ENCODE data around the gene OR10G3. TPM values are rescaled to one million over a fixed set of nuclear protein-coding genes. Genes with fewer than 3 reads are reported as not detected.
"Not testable (repeated sequence)": the region's sequence is repeated elsewhere in the genome, so short reads cannot be mapped to it uniquely, and the experiment has no call there.

OR10G3 gene
- total RNA-seq, 1 experiment from 2014 or later: not detected

- Histone ChIP-seq H3K36me3 (ENCODE audit: low read depth) (no peaks in the 10 kb centered on the region), H3K9me3 (ENCODE audit: insufficient read depth, low read depth) (no peaks in the 10 kb centered on the region), H3K4me2 (peak overlapping the region; percentile 74), H4K20me1 (ENCODE audit: insufficient read depth) (no peaks in the 10 kb centered on the region), H3F3A (ENCODE audit: insufficient read depth, low read depth) (no peaks in the 10 kb centered on the region; the same call in 1 of the 2 replicates), H3K27me3 (ENCODE audit: insufficient read depth, low read depth) (no peaks in the 10 kb centered on the region), H3K9me2 (ENCODE audit: insufficient read depth) (no peaks in the 10 kb centered on the region), H3K27ac (no peak overlapping the region), H2AFZ (peak overlapping the region; percentile 56), H3K79me2 (ENCODE audit: low read depth) (no peaks in the 10 kb centered on the region), H3K4me1 (replicated peaks; ENCODE audit: insufficient read depth) (no peaks in the 10 kb centered on the region; the same call in 1 of the 2 replicates), H3K4me3 (peak overlapping the region; percentile 6; the same call in 1 of the 2 replicates)
- peak; percentile 57 to 77 for DNase-seq
- BruUV-seq (replicated peaks): no TSS peak
- ChIA-PET CTCF (no interaction called here), POLR2A (ENCODE audit: unreplicated experiment) (interaction anchor here (0.6 kb wide), 1 partner anchor 1361 kb away, joined by 3 read pairs; no protein-coding TSS in a partner anchor)
- TF ChIP-seq EZH2 (IDR thresholded peaks at IDR 0.05; ENCODE audit: low read depth) (no peak), CTCF (conservative IDR thresholded peaks at IDR 0.05) (peak; percentile 79)
- intact Hi-C loops (cut with micrococcal nuclease; ENCODE audit: unreplicated experiment): loop anchor here (1.0 to 5.0 kb wide), 3 partner anchors 59 to 490 kb away; partner anchors contain the start of gene CHD8
Measured at GRCh38 chr14:21557084-21557901, 22.6 kb downstream of the OR10G3 start.

DNA sequence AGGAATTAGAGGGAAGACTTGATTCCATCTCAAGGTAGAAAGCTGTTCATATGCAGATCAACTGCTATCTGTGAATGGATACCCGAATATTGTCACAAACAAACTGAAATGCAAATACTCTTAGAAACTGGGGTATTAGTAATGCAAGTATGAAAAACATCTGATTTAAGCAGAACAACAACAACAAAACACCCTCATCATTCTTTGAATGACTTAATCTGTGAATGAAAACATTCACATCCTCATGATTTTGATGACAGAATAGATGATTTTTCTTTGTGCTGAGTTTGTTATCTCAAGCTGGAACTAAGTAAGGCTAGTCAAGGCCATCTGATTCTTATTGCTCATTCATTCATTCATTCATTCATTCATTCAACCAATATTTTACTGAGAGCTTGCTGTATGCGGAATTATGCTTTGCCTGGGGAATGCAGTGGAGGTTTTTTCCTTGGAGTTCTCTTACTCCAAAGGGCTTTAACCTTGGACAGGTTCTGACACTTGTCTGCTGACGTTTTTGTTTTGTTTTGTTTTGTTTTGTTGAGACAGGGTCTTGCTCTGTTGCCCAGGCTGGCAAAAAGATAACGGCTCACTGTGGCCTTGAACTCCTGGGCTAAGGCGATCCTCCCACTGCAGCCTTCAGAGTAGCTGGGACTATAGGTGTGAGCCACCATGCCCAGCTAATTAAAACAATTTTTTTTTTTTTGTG lies 23.3 kb downstream of the OR10G3 start:
- no peak overlapping the region for H3K27ac ChIP-seq
- no TSS peak for BruUV-seq (replicated peaks)
- CTCF ChIA-PET: interaction anchor here (0.8 kb wide), 1 partner anchor 101 kb away, joined by 7 read pairs; the partner anchor contains the start of gene CHD8
- no peaks in the 10 kb centered on the region for H4K20me1 ChIP-seq (ENCODE audit: insufficient read depth)
- no peaks in the 10 kb centered on the region for H3K27me3 ChIP-seq (ENCODE audit: insufficient read depth, low read depth)
- H3K4me3 ChIP-seq: no peak overlapping the region
- H2AFZ ChIP-seq: no peak overlapping the region
- intact Hi-C loops (cut with micrococcal nuclease; ENCODE audit: unreplicated experiment): loop anchor here (1.0 to 5.0 kb wide), 3 partner anchors 58 to 489 kb away; partner anchors contain the start of gene CHD8
- H3K4me1 ChIP-seq (replicated peaks; ENCODE audit: insufficient read depth): no peaks in the 10 kb centered on the region; the same call in 1 of the 2 replicates
- H3K36me3 ChIP-seq (ENCODE audit: low read depth): no peaks in the 10 kb centered on the region
- no peaks in the 10 kb centered on the region for H3K9me3 ChIP-seq (ENCODE audit: insufficient read depth, low read depth)
- no peaks in the 10 kb centered on the region; the same call in 1 of the 2 replicates for H3F3A ChIP-seq (ENCODE audit: insufficient read depth, low read depth)
- no peaks in the 10 kb centered on the region for H3K79me2 ChIP-seq (ENCODE audit: low read depth)
- POLR2A ChIA-PET (ENCODE audit: unreplicated experiment): interaction anchor here (0.6 kb wide), 1 partner anchor 1362 kb away, joined by 3 read pairs; no protein-coding TSS in a partner anchor
- H3K4me2 ChIP-seq: no peak overlapping the region
- DNase-seq: no peak
- TF ChIP-seq CTCF (conservative IDR thresholded peaks at IDR 0.05): no peak
- TF ChIP-seq EZH2 (IDR thresholded peaks at IDR 0.05; ENCODE audit: low read depth): no peak
- no peaks in the 10 kb centered on the region for H3K9me2 ChIP-seq (ENCODE audit: insufficient read depth)

DNA sequence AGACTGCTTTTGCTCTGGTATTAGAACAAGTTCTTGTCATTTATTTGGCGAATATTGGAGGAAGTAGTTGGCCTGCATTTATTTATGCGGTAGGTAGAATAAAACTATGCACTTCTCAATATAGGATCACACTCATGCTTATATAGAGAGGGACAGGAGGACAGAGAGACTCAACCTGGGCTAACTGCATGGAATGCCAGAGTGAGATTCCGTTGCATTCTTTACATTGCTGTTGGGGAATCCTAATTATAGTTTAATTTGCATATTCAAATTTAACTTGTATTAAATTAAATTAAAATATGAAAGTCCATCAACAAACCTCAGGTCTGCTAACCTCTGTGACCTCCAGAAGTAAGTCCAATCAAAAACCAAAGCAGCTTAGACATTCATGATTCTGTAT lies 26.6 kb downstream of the OR10G3 start:
- Histone ChIP-seq H3K4me2 (no peak overlapping the region), H3K4me3 (no peak overlapping the region), H3K79me2 (ENCODE audit: low read depth) (no peaks in the 10 kb centered on the region), H2AFZ (no peak overlapping the region), H3K9me2 (ENCODE audit: insufficient read depth) (no peaks in the 10 kb centered on the region), H3K36me3 (ENCODE audit: low read depth) (no peaks in the 10 kb centered on the region), H3K9me3 (ENCODE audit: insufficient read depth, low read depth) (no peaks in the 10 kb centered on the region), H4K20me1 (ENCODE audit: insufficient read depth) (no peaks in the 10 kb centered on the region), H3K27ac (no peak overlapping the region), H3K27me3 (ENCODE audit: insufficient read depth, low read depth) (no peaks in the 10 kb centered on the region), H3F3A (ENCODE audit: insufficient read depth, low read depth) (no peaks in the 10 kb centered on the region; the same call in 1 of the 2 replicates), H3K4me1 (replicated peaks; ENCODE audit: insufficient read depth) (no peaks in the 10 kb centered on the region; the same call in 1 of the 2 replicates)
- POLR2A ChIA-PET (ENCODE audit: unreplicated experiment): interaction anchor here (0.6 kb wide), 1 partner anchor 117 kb away, joined by 5 read pairs; no protein-coding TSS in a partner anchor
- DNase-seq: no peak
- intact Hi-C loops (cut with micrococcal nuclease; ENCODE audit: unreplicated experiment): no loop called here
- TF ChIP-seq EZH2 (IDR thresholded peaks at IDR 0.05; ENCODE audit: low read depth): no peak
- BruUV-seq (replicated peaks): no TSS peak
- CTCF ChIA-PET: interaction anchor here (0.6 kb wide), 1 partner anchor 136 kb away, joined by 3 read pairs; no protein-coding TSS in a partner anchor

- H4K20me1 ChIP-seq (ENCODE audit: insufficient read depth); H3K36me3 ChIP-seq (ENCODE audit: low read depth); H3K27ac ChIP-seq; H3K27me3 ChIP-seq (ENCODE audit: insufficient read depth, low read depth); H2AFZ ChIP-seq; H3K9me2 ChIP-seq (ENCODE audit: insufficient read depth); POLR2A ChIA-PET (ENCODE audit: unreplicated experiment); H3K9me3 ChIP-seq (ENCODE audit: insufficient read depth, low read depth); intact Hi-C loops (cut with micrococcal nuclease; ENCODE audit: unreplicated experiment); DNase-seq; BruUV-seq (replicated peaks); H3K79me2 ChIP-seq (ENCODE audit: low read depth); H3K4me2 ChIP-seq; H3K4me1 ChIP-seq (replicated peaks; ENCODE audit: insufficient read depth); H3K4me3 ChIP-seq; H3F3A ChIP-seq (ENCODE audit: insufficient read depth, low read depth): not testable (repeated sequence)
- CTCF ChIA-PET: interaction anchor here (0.6 kb wide), 1 partner anchor 190 kb away, joined by 7 read pairs; no protein-coding TSS in a partner anchor
Measured at GRCh38 chr14:21544588-21544987, 35.3 kb downstream of the OR10G3 start.
